HEK293 (cell line): ENCODE results near the gene CCL27.

Experiments
- KLF8 ChIP-seq: fragments of 450-650 bp; formaldehyde crosslinking; IDR thresholded peaks from 2 replicates; pipeline ENCODE4 v1.5.1; 2016; ENCODE audit warnings: missing biosample characterization, missing genetic modification characterization
- YY1 ChIP-seq: fragments of 450-650 bp; formaldehyde crosslinking; IDR thresholded peaks from 2 replicates; pipeline ENCODE4 v1.5.1; 2018; ENCODE audit warnings: missing biosample characterization, missing genetic modification characterization
- ZBTB8A ChIP-seq: fragments of 450-650 bp; formaldehyde crosslinking; IDR thresholded peaks from 2 replicates; pipeline ENCODE4 v1.5.1; 2016; ENCODE audit warnings: missing biosample characterization, missing genetic modification characterization
- TF ChIP-seq, protein P1 (sequence below): fragments of 450-650 bp; formaldehyde crosslinking; IDR thresholded peaks from 2 replicates; pipeline ENCODE4 v1.5.1; 2016; ENCODE audit warnings: missing biosample characterization, missing genetic modification characterization
- TF ChIP-seq, protein P2 (sequence below): IDR thresholded peaks from 2 replicates; pipeline ENCODE4 v1.6.1; 2011; ENCODE audit warnings: mild to moderate bottlenecking, low read depth, low read length, borderline replicate concordance
- TF ChIP-seq, protein P3 (sequence below): fragments of 450-650 bp; formaldehyde crosslinking; optimal IDR thresholded peaks from 2 replicates; pipeline ENCODE3; 2016; ENCODE audit warnings: missing biosample characterization, mild to moderate bottlenecking, missing genetic modification characterization

DNA sequence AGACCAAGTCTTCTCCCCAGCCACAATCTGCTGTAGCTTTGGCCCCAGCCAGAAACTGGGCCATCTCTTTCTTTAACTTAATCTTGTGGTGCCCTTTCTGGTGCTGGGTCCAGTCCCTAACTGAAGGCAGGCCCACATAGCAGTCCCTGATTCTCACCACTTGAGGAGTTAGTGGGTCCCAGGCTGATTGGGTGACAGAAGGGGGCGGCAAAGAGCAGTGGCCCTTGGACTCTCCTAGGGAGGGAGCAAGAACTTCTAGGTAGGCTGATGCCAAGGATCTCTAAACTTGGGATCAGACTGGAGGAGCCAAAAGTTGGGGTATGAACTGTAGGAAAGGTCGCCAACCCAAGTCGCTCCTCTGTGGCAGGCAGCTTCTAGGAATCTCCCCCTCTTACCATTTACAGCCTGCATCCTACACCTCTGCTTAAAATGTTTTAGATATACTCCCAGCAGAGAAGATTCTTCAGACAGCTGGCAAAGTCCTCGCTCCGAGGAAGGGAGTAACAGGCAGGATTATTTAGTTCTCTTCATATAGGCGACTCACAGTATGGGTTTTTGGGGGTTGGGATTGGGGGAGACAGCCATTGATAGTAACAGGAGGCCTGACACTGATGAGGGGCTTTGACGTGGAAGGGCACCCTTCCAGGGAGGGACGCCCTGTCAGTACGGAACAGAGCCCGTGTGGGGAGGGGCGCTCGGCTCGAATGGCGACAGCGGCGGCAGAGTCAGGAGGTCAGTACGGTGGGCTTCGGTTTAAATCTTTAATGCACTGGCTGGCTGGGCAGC lies 2.0 kb upstream of the CCL27 start:
- TF ChIP-seq YY1 (tag by site-specific recombination) (no peak), KLF8 (tag by site-specific recombination) (no peak), ZBTB8A (tag by site-specific recombination) (no peak)
- TF ChIP-seq, protein P1, sequence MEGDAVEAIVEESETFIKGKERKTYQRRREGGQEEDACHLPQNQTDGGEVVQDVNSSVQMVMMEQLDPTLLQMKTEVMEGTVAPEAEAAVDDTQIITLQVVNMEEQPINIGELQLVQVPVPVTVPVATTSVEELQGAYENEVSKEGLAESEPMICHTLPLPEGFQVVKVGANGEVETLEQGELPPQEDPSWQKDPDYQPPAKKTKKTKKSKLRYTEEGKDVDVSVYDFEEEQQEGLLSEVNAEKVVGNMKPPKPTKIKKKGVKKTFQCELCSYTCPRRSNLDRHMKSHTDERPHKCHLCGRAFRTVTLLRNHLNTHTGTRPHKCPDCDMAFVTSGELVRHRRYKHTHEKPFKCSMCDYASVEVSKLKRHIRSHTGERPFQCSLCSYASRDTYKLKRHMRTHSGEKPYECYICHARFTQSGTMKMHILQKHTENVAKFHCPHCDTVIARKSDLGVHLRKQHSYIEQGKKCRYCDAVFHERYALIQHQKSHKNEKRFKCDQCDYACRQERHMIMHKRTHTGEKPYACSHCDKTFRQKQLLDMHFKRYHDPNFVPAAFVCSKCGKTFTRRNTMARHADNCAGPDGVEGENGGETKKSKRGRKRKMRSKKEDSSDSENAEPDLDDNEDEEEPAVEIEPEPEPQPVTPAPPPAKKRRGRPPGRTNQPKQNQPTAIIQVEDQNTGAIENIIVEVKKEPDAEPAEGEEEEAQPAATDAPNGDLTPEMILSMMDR (tag by site-specific recombination), result peak; percentile 79
- TF ChIP-seq, protein P2, sequence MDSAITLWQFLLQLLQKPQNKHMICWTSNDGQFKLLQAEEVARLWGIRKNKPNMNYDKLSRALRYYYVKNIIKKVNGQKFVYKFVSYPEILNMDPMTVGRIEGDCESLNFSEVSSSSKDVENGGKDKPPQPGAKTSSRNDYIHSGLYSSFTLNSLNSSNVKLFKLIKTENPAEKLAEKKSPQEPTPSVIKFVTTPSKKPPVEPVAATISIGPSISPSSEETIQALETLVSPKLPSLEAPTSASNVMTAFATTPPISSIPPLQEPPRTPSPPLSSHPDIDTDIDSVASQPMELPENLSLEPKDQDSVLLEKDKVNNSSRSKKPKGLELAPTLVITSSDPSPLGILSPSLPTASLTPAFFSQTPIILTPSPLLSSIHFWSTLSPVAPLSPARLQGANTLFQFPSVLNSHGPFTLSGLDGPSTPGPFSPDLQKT, result no peak
- TF ChIP-seq, protein P3, sequence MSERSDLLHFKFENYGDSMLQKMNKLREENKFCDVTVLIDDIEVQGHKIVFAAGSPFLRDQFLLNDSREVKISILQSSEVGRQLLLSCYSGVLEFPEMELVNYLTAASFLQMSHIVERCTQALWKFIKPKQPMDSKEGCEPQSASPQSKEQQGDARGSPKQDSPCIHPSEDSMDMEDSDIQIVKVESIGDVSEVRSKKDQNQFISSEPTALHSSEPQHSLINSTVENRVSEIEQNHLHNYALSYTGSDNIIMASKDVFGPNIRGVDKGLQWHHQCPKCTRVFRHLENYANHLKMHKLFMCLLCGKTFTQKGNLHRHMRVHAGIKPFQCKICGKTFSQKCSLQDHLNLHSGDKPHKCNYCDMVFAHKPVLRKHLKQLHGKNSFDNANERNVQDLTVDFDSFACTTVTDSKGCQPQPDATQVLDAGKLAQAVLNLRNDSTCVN (tag by site-specific recombination), result no peak
